ENCODE measurements around the gene TELO2.

GRCh38 chr16:1511662-1512569 is 18.8 kb downstream of the TELO2 start:
- TF ChIP-seq, protein P1, sequence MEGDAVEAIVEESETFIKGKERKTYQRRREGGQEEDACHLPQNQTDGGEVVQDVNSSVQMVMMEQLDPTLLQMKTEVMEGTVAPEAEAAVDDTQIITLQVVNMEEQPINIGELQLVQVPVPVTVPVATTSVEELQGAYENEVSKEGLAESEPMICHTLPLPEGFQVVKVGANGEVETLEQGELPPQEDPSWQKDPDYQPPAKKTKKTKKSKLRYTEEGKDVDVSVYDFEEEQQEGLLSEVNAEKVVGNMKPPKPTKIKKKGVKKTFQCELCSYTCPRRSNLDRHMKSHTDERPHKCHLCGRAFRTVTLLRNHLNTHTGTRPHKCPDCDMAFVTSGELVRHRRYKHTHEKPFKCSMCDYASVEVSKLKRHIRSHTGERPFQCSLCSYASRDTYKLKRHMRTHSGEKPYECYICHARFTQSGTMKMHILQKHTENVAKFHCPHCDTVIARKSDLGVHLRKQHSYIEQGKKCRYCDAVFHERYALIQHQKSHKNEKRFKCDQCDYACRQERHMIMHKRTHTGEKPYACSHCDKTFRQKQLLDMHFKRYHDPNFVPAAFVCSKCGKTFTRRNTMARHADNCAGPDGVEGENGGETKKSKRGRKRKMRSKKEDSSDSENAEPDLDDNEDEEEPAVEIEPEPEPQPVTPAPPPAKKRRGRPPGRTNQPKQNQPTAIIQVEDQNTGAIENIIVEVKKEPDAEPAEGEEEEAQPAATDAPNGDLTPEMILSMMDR (IDR thresholded peaks at IDR 0.05; ENCODE audit: low read depth, low read length), result no peak
- no peak for TF ChIP-seq EZH2phosphoT487 (IDR thresholded peaks at IDR 0.05; ENCODE audit: low read depth)
